Measurements from ENCODE around the gene PAPOLG.

The PAPOLG gene

GRCh38 chr2:60756097-60757087, at the start of gene PAPOLG:
TSS of gene PAPOLG (plus strand) at chr2:60756268. CDS start at chr2:60756479, 211 bp downstream.
- DNase-seq (ENCODE audit: low read depth in 3 of 3), result peak; percentile 95 to 96 (median 95)

- DNase-seq (ENCODE audit: low read depth in 3 of 3), result no peak
Observed at GRCh38 chr2:60707750-60708371, 48.2 kb upstream of the PAPOLG start.

- DNase-seq (ENCODE audit: low read depth in 3 of 3), result no peak
Observed at GRCh38 chr2:60708630-60709320, 47.3 kb upstream of the PAPOLG start.

- DNase-seq (ENCODE audit: low read depth in 3 of 3), result no peak
Observed at GRCh38 chr2:60710707-60711106, 45.4 kb upstream of the PAPOLG start.

- DNase-seq (ENCODE audit: low read depth in 3 of 3), result no peak
Observed at GRCh38 chr2:60715561-60715960, 40.5 kb upstream of the PAPOLG start.

- DNase-seq (ENCODE audit: low read depth in 3 of 3), result no peak
Observed at GRCh38 chr2:60717691-60718090, 38.4 kb upstream of the PAPOLG start.

GRCh38 chr2:60719331-60719730, 36.7 kb upstream of the PAPOLG start:
- DNase-seq (ENCODE audit: low read depth in 3 of 3), result no peak

- no peak for DNase-seq (ENCODE audit: low read depth in 3 of 3)
Observed at GRCh38 chr2:60725466-60725865, 30.6 kb upstream of the PAPOLG start.

GRCh38 chr2:60728855-60729254, 27.2 kb upstream of the PAPOLG start:
- DNase-seq (ENCODE audit: low read depth in 3 of 3), result no peak

GRCh38 chr2:60735496-60736250, 20.4 kb upstream of the PAPOLG start:
- no peak for DNase-seq (ENCODE audit: low read depth in 3 of 3)

GRCh38 chr2:60738679-60739078, 17.4 kb upstream of the PAPOLG start:
- no peak for DNase-seq (ENCODE audit: low read depth in 3 of 3)

GRCh38 chr2:60739156-60739555, 16.9 kb upstream of the PAPOLG start:
- no peak for DNase-seq (ENCODE audit: low read depth in 3 of 3)

- DNase-seq (ENCODE audit: low read depth in 3 of 3), result no peak
Observed at GRCh38 chr2:60741576-60741975, 14.5 kb upstream of the PAPOLG start.

- DNase-seq (ENCODE audit: low read depth in 3 of 3), result no peak
Observed at GRCh38 chr2:60742419-60742818, 13.6 kb upstream of the PAPOLG start.

GRCh38 chr2:60745330-60745729, 10.7 kb upstream of the PAPOLG start:
- no peak for DNase-seq (ENCODE audit: low read depth in 3 of 3)

- no peak for DNase-seq (ENCODE audit: low read depth in 3 of 3)
Observed at GRCh38 chr2:60745761-60746160, 10.3 kb upstream of the PAPOLG start.

- DNase-seq (ENCODE audit: low read depth in 3 of 3), result no peak
Observed at GRCh38 chr2:60746318-60746717, 9.8 kb upstream of the PAPOLG start.

GRCh38 chr2:60759654-60760053, 3.6 kb downstream of the PAPOLG start:
- DNase-seq (ENCODE audit: low read depth in 3 of 3), result no peak

- DNase-seq (ENCODE audit: low read depth in 3 of 3), result no peak
Observed at GRCh38 chr2:60764736-60765534, 8.9 kb downstream of the PAPOLG start.

- no peak for DNase-seq (ENCODE audit: low read depth in 3 of 3)
Observed at GRCh38 chr2:60766283-60766682, 10.2 kb downstream of the PAPOLG start.

- no peak for DNase-seq (ENCODE audit: low read depth in 3 of 3)
Observed at GRCh38 chr2:60771508-60771907, 15.4 kb downstream of the PAPOLG start.

All from stimulated activated CD4-positive, alpha-beta T cell treated with anti-CD3 and anti-CD28 coated beads, TNF-alpha, amount 100 ng/mL, for 4 hours (primary cell).